ENCODE results near the gene CAPZA1. TPM values are rescaled to one million over a fixed set of nuclear protein-coding genes. Genes with fewer than 3 reads are reported as not detected.

CAPZA1 gene
- total RNA-seq, 1 experiment from 2014 or later = 108 TPM

DNA sequence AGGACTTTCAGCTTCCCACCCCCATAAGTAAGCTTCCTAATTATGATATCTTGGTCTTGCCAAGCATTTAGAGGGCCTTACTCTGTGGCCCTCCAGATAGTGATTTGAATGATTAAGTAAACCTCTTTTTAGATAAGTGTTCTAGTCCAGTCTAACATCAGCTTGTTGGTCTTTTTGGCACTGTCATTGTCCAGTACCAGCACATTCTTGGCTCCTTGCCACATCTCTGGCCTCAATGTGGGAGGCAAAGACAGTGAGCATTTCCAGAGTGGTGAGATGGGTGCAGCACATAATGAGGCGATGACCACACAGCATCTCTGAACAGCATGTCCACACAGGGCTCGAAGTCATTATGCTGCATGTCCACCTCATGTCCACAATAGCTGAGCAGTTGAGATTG is 6.1 kb downstream of the CAPZA1 start:
- Mint-ChIP-seq H3K27ac (peak overlapping the region in 1 of 3 experiments; percentile 24; a peak in 1 of 7 replicates), H3K36me3 (ENCODE audit: insufficient read depth in 1 of 3, low read depth in 3 of 3) (peaks cover 0 to 23% (median 5%) of the 10 kb centered on the region in 3 experiments; a peak in 3 of 7 replicates), H3K4me3 (no peak overlapping the region)

More for the DNA sequence above, 6.1 kb downstream of the CAPZA1 start:
- Histone ChIP-seq H2BK120ac (ENCODE audit: low read depth, low read length, poor library complexity, severe bottlenecking) (no peak overlapping the region), H3K4ac (ENCODE audit: low read depth, low read length) (no peak overlapping the region), H4K5ac (ENCODE audit: insufficient read length, low read depth, low read length) (no peak overlapping the region), H3K23ac (ENCODE audit: insufficient read length, low read depth, low read length) (no peak overlapping the region), H2AK5ac (ENCODE audit: insufficient read length, low read length) (no peak overlapping the region), H3K9me3 (ENCODE audit: control insufficient read depth, low read depth, low read length) (no peaks in the 10 kb centered on the region), H3K9ac (ENCODE audit: extremely low read depth, insufficient read length, low read length) (no peak overlapping the region), H3T11ph (ENCODE audit: low read length) (no peak overlapping the region), H3K27me3 (ENCODE audit: insufficient read depth, low read length) (no peaks in the 10 kb centered on the region), H3K4me2 (ENCODE audit: insufficient read depth, insufficient read length, low read length) (no peak overlapping the region), H2BK12ac (ENCODE audit: insufficient read length, low read depth, low read length) (no peak overlapping the region), H3K79me2 (ENCODE audit: insufficient read depth, low read length) (peaks cover 25% of the 10 kb centered on the region; the same call in 1 of the 2 replicates), H2BK20ac (ENCODE audit: low read depth, low read length, poor library complexity, severe bottlenecking) (no peak overlapping the region), H2BK15ac (ENCODE audit: low read depth, low read length) (no peak overlapping the region), H3K27ac (ENCODE audit: insufficient read length, low read depth, low read length) (no peak overlapping the region), H3K4me1 (ENCODE audit: insufficient read depth, low read length) (no peaks in the 10 kb centered on the region), H3K14ac (ENCODE audit: insufficient read depth, low read length) (no peak overlapping the region), H2BK5ac (ENCODE audit: insufficient read length, low read length) (no peak overlapping the region), H3K56ac (ENCODE audit: insufficient read length, low read depth, low read length) (no peak overlapping the region), H3K23me2 (ENCODE audit: insufficient read length, low read depth, low read length, poor library complexity, severe bottlenecking) (no peaks in the 10 kb centered on the region), H3K79me1 (ENCODE audit: insufficient read depth, low read depth, low read length, poor library complexity, severe bottlenecking) (peaks cover 7% of the 10 kb centered on the region), H3K18ac (ENCODE audit: insufficient read length, low read depth, low read length) (no peak overlapping the region), H4K20me1 (ENCODE audit: control insufficient read depth, insufficient read depth, insufficient read length) (no peaks in the 10 kb centered on the region), H2AFZ (ENCODE audit: low read length) (no peak overlapping the region), H4K91ac (ENCODE audit: insufficient read length, low read depth, low read length) (no peak overlapping the region), H4K8ac (replicated peaks; ENCODE audit: insufficient read length, low read depth, low read length) (no peak overlapping the region)
- H3K4me1 Mint-ChIP-seq = peaks cover 5 to 6% of the 10 kb centered on the region in 2 experiments
- no peaks in the 10 kb centered on the region for H3K27me3 Mint-ChIP-seq (ENCODE audit: low read depth)
- TF ChIP-seq, protein P1, sequence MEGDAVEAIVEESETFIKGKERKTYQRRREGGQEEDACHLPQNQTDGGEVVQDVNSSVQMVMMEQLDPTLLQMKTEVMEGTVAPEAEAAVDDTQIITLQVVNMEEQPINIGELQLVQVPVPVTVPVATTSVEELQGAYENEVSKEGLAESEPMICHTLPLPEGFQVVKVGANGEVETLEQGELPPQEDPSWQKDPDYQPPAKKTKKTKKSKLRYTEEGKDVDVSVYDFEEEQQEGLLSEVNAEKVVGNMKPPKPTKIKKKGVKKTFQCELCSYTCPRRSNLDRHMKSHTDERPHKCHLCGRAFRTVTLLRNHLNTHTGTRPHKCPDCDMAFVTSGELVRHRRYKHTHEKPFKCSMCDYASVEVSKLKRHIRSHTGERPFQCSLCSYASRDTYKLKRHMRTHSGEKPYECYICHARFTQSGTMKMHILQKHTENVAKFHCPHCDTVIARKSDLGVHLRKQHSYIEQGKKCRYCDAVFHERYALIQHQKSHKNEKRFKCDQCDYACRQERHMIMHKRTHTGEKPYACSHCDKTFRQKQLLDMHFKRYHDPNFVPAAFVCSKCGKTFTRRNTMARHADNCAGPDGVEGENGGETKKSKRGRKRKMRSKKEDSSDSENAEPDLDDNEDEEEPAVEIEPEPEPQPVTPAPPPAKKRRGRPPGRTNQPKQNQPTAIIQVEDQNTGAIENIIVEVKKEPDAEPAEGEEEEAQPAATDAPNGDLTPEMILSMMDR (conservative IDR thresholded peaks at IDR 0.05) = no peak
- WGBS (ENCODE audit: extremely low coverage, insufficient read length, low lambda C conversion rate) = no CpG with 5 or more reads among the region's 2 CpGs
- DNase-seq = no peak
- H3K9me3 Mint-ChIP-seq = no peaks in the 10 kb centered on the region

Measured in H9 (cell line).